Naive thymus-derived CD4-positive, alpha-beta T cell (primary cell): Measurements from ENCODE around the gene VPREB1. TPM values are rescaled to one million over a fixed set of nuclear protein-coding genes. Genes with fewer than 3 reads are reported as not detected.

Experiments used
- ATAC-seq: fragments of 150-1000 bp; cut with Tn5 transposase; 2 replicates; pipeline ENCODE4 v1.10.0; 2021; ENCODE audit warnings: mild to moderate bottlenecking, moderate library complexity
- CTCF ChIA-PET: fragments of 350-600 bp; sonication (Branson Sonifier 250); formaldehyde crosslinking; loops from one replicate; lab custom pipeline; 2021; ENCODE audit warnings: antibody characterized with exemption; lab: Charles Lee
- POLR2A ChIA-PET: fragments of 350-600 bp; sonication (Branson Sonifier 250); formaldehyde crosslinking; loops from one replicate; lab custom pipeline; 2021; ENCODE audit warnings: antibody characterized with exemption, inconsistent platforms; lab: Charles Lee
- DNase-seq, 9 donors: peaks; one replicate each; pipeline versions ENCODE4 v3.0.0 to v3.0.0-alpha.2; 2020 to 2022; ENCODE audit warnings: mixed read lengths in 1 of 9
- H3K27ac ChIP-seq: one replicate; pipeline ENCODE4 v1.7.0; 2013; ENCODE audit warnings: mild to moderate bottlenecking, low read depth, low read length, moderate library complexity
- H3K27me3 ChIP-seq, 2 donors: one replicate each; pipeline ENCODE4 v1.7.0; 2013; ENCODE audit warnings: low read length in 2 of 2, mild to moderate bottlenecking in 2 of 2, moderate library complexity in 2 of 2; ENCODE audit not compliant: control insufficient read depth in 2 of 2, insufficient read depth in 2 of 2
- H3K36me3 ChIP-seq, 3 experiments: 1 replicate in 2 of 3; 2 replicates in 1 of 3; pipeline ENCODE4 v1.7.0; 2013; ENCODE audit warnings: low read length in 3 of 3, mild to moderate bottlenecking in 3 of 3, moderate library complexity in 1 of 3; ENCODE audit not compliant: insufficient read depth in 3 of 3, control insufficient read depth in 2 of 3
- H3K4me1 ChIP-seq, 2 donors: one replicate each; pipeline ENCODE4 v1.7.0; 2013; ENCODE audit warnings: low read length in 2 of 2, mild to moderate bottlenecking in 2 of 2, moderate library complexity in 1 of 2; ENCODE audit not compliant: control insufficient read depth in 2 of 2, insufficient read depth in 2 of 2
- H3K4me3 ChIP-seq: 2 replicates; pipeline ENCODE4 v1.7.0; 2013; ENCODE audit warnings: mild to moderate bottlenecking, low read length
- H3K9me3 ChIP-seq, 3 experiments: 1 replicate in 2 of 3; 2 replicates in 1 of 3; pipeline ENCODE4 v1.7.0; 2013; ENCODE audit warnings: low read length in 3 of 3; ENCODE audit not compliant: control insufficient read depth in 2 of 3
- H3K27ac Mint-ChIP-seq, 9 donors: one replicate each; pipeline ENCODE4 v1.8.0; 2020 to 2022; ENCODE audit warnings: mixed read lengths in 9 of 9, mild to moderate bottlenecking in 8 of 9, moderate library complexity in 5 of 9, inconsistent platforms in 2 of 9
- H3K27me3 Mint-ChIP-seq, 5 donors: one replicate each; pipeline ENCODE4 v1.8.0; 2021 to 2022; ENCODE audit warnings: mixed read lengths in 5 of 5, mild to moderate bottlenecking in 1 of 5
- H3K36me3 Mint-ChIP-seq, 5 donors: one replicate each; pipeline ENCODE4 v1.8.0; 2020 to 2022; ENCODE audit warnings: mixed read lengths in 5 of 5, mild to moderate bottlenecking in 3 of 5, inconsistent platforms in 1 of 5
- H3K4me1 Mint-ChIP-seq, 7 donors: one replicate each; pipeline ENCODE4 v1.8.0; 2020 to 2022; ENCODE audit warnings: mixed read lengths in 7 of 7, mild to moderate bottlenecking in 3 of 7, inconsistent platforms in 1 of 7
- H3K4me3 Mint-ChIP-seq, 10 donors: one replicate each; pipeline ENCODE4 v1.8.0; 2020 to 2022; ENCODE audit warnings: mild to moderate bottlenecking in 10 of 10, mixed read lengths in 10 of 10, moderate library complexity in 6 of 10, inconsistent platforms in 2 of 10
- H3K9me3 Mint-ChIP-seq, 11 donors: one replicate each; pipeline ENCODE4 v1.8.0; 2020 to 2022; ENCODE audit warnings: mixed read lengths in 11 of 11, mild to moderate bottlenecking in 4 of 11, inconsistent platforms in 1 of 11, moderate library complexity in 1 of 11
- intact Hi-C, 2 donors: fragments of 100-400 bp; cut with micrococcal nuclease; formaldehyde crosslinking; loops; one replicate each; pipeline ENCODE4 v1.15.1; 2023
- polyA plus RNA-seq, 2 donors: library from polyadenylated mRNA; unstranded; fragments of 300-500 nt; fragmentation: Illumina TruSeq; gene quantifications; one replicate each; pipeline ENCODE4 v1.2.3, GENCODE V29; 2021
- total RNA-seq, 6 experiments: library from RNA in 5 of 6; stranded (reverse) in 5 of 6; gene quantifications; 1 replicate in 5 of 6; 2 replicates in 1 of 6; pipeline ENCODE4 v1.2.3 and lab custom pipeline; 2021 to 2026

Gene VPREB1
- total and polyA plus RNA-seq, 7 experiments from 2014 or later: not detected

GRCh38 chr22:22197993-22198402 is 46.6 kb upstream of the VPREB1 start:
- Mint-ChIP-seq H3K27me3 (peaks cover 7 to 38% (median 22%) of the 10 kb centered on the region in 5 donors), H3K9me3 (peaks cover 0 to 3% (median 0%) of the 10 kb centered on the region in 11 donors), H3K4me3 (no peak overlapping the region), H3K4me1 (peaks cover 0 to 5% (median 0%) of the 10 kb centered on the region in 7 donors), H3K36me3 (no peaks in the 10 kb centered on the region), H3K27ac (peak overlapping the region in 1 of 9 donors; percentile 16)
- DNase-seq (no peak), ATAC-seq (no peak)
- intact Hi-C loops: loop anchor here in 1 of 2 donors (5.0 kb wide), 1 partner anchor 86 kb away; no protein-coding TSS in a partner anchor
- no peak overlapping the region for H3K27ac ChIP-seq
- H3K36me3 ChIP-seq: no peaks in the 10 kb centered on the region
- H3K4me1 ChIP-seq: no peaks in the 10 kb centered on the region
- no peaks in the 10 kb centered on the region for H3K9me3 ChIP-seq
- ChIA-PET POLR2A (no interaction called here), CTCF (interaction anchor here (1.0 to 1.4 kb wide), 2 partner anchors 10 to 12 kb away, joined by 4 read pairs; no protein-coding TSS in a partner anchor)
- no peak overlapping the region for H3K4me3 ChIP-seq
- no peaks in the 10 kb centered on the region for H3K27me3 ChIP-seq

- intact Hi-C loops: loop anchor here in 1 of 2 donors (5.0 kb wide), 1 partner anchor 86 kb away; no protein-coding TSS in a partner anchor
- H3K9me3 Mint-ChIP-seq: peaks cover 0 to 3% (median 0%) of the 10 kb centered on the region in 11 donors
These were observed 45.8 kb upstream of the VPREB1 start for GRCh38 chr22:22198751-22199150.

GRCh38 chr22:22199634-22200033 is 45.0 kb upstream of the VPREB1 start:
- Histone ChIP-seq H3K4me3 (no peak overlapping the region), H3K27me3 (no peaks in the 10 kb centered on the region), H3K4me1 (no peaks in the 10 kb centered on the region), H3K9me3 (no peaks in the 10 kb centered on the region), H3K27ac (no peak overlapping the region), H3K36me3 (no peaks in the 10 kb centered on the region)
- Mint-ChIP-seq H3K36me3 (no peaks in the 10 kb centered on the region), H3K9me3 (peaks cover 0 to 3% (median 0%) of the 10 kb centered on the region in 11 donors), H3K4me1 (peaks cover 0 to 5% (median 0%) of the 10 kb centered on the region in 7 donors), H3K27me3 (peaks cover 7 to 38% (median 22%) of the 10 kb centered on the region in 5 donors), H3K4me3 (no peak overlapping the region), H3K27ac (no peak overlapping the region)
- intact Hi-C loops: loop anchor here in 1 of 2 donors (5.0 kb wide), 1 partner anchor 87 kb away; no protein-coding TSS in a partner anchor
- no peak for DNase-seq
- CTCF ChIA-PET: interaction anchor here (1.4 to 2.8 kb wide), 2 partner anchors 10 to 36 kb away, joined by 10 to 15 read pairs; no protein-coding TSS in a partner anchor
- no peak for ATAC-seq
- POLR2A ChIA-PET: no interaction called here

More at GRCh38 chr22:22198751-22199150, 45.8 kb upstream of the VPREB1 start:
- no peaks in the 10 kb centered on the region for H3K36me3 ChIP-seq
- CTCF ChIA-PET: interaction anchor here (1.0 kb wide), 1 partner anchor 9 kb away, joined by 4 read pairs; no protein-coding TSS in a partner anchor
- POLR2A ChIA-PET: no interaction called here
- Mint-ChIP-seq H3K36me3 (no peaks in the 10 kb centered on the region), H3K27ac (peak overlapping the region in 1 of 9 donors; percentile 53), H3K4me1 (peaks cover 0 to 5% (median 0%) of the 10 kb centered on the region in 7 donors), H3K4me3 (no peak overlapping the region), H3K27me3 (peaks cover 7 to 38% (median 22%) of the 10 kb centered on the region in 5 donors)
- no peaks in the 10 kb centered on the region for H3K27me3 ChIP-seq
- no peak overlapping the region for H3K4me3 ChIP-seq
- no peaks in the 10 kb centered on the region for H3K4me1 ChIP-seq
- ATAC-seq (no peak), DNase-seq (no peak)
- no peak overlapping the region for H3K27ac ChIP-seq
- no peaks in the 10 kb centered on the region for H3K9me3 ChIP-seq

GRCh38 chr22:22200569-22201184 is 43.9 kb upstream of the VPREB1 start:
- no peaks in the 10 kb centered on the region for H3K36me3 ChIP-seq
- Mint-ChIP-seq H3K4me1 (peaks cover 0 to 5% (median 0%) of the 10 kb centered on the region in 7 donors), H3K9me3 (peaks cover 0 to 3% (median 0%) of the 10 kb centered on the region in 11 donors), H3K27ac (no peak overlapping the region), H3K36me3 (no peaks in the 10 kb centered on the region), H3K4me3 (no peak overlapping the region), H3K27me3 (peaks cover 7 to 38% (median 22%) of the 10 kb centered on the region in 5 donors)
- intact Hi-C loops: no loop called here
- no peaks in the 10 kb centered on the region for H3K4me1 ChIP-seq
- H3K27ac ChIP-seq: no peak overlapping the region
- H3K4me3 ChIP-seq: no peak overlapping the region
- H3K9me3 ChIP-seq: no peaks in the 10 kb centered on the region
- DNase-seq: no peak
- POLR2A ChIA-PET: no interaction called here
- CTCF ChIA-PET: interaction anchor here (0.5 to 3.1 kb wide), 8 partner anchors 9 to 277 kb away, joined by 3 to 15 read pairs (median 4); no protein-coding TSS in a partner anchor
- H3K27me3 ChIP-seq: no peaks in the 10 kb centered on the region
- ATAC-seq: no peak

GRCh38 chr22:22201185-22201929 is 43.2 kb upstream of the VPREB1 start:
- POLR2A ChIA-PET: no interaction called here
- H3K27ac Mint-ChIP-seq: no peak overlapping the region
- H3K9me3 Mint-ChIP-seq: peaks cover 0 to 3% (median 0%) of the 10 kb centered on the region in 11 donors
- no peak overlapping the region for H3K4me3 Mint-ChIP-seq
- ATAC-seq (peak; percentile 54), DNase-seq (peak in 5 of 9 donors; percentile 30 to 66 (median 40))
- no peaks in the 10 kb centered on the region for H3K4me1 ChIP-seq
- H3K4me1 Mint-ChIP-seq: peaks cover 0 to 4% (median 0%) of the 10 kb centered on the region in 7 donors
- H3K27ac ChIP-seq: no peak overlapping the region
- no peak overlapping the region for H3K4me3 ChIP-seq
- no peaks in the 10 kb centered on the region for H3K36me3 ChIP-seq
- no peaks in the 10 kb centered on the region for H3K9me3 ChIP-seq
- H3K27me3 Mint-ChIP-seq: peaks cover 7 to 34% (median 22%) of the 10 kb centered on the region in 5 donors
- no peaks in the 10 kb centered on the region for H3K36me3 Mint-ChIP-seq
- no peaks in the 10 kb centered on the region for H3K27me3 ChIP-seq
- CTCF ChIA-PET: interaction anchor here (0.6 to 3.1 kb wide), 7 partner anchors 9 to 146 kb away, joined by 3 to 15 read pairs (median 4); no protein-coding TSS in a partner anchor
- intact Hi-C loops: no loop called here

- H3K36me3 ChIP-seq: no peaks in the 10 kb centered on the region
These were observed 42.6 kb upstream of the VPREB1 start for GRCh38 chr22:22201930-22202343.

More at GRCh38 chr22:22201930-22202343, 42.6 kb upstream of the VPREB1 start:
- Histone ChIP-seq H3K9me3 (no peaks in the 10 kb centered on the region), H3K27ac (no peak overlapping the region), H3K4me1 (no peaks in the 10 kb centered on the region), H3K4me3 (no peak overlapping the region), H3K27me3 (no peaks in the 10 kb centered on the region)
- Mint-ChIP-seq H3K36me3 (no peaks in the 10 kb centered on the region), H3K4me3 (no peak overlapping the region), H3K4me1 (peaks cover 0 to 4% (median 0%) of the 10 kb centered on the region in 7 donors), H3K27me3 (peaks cover 7 to 32% (median 21%) of the 10 kb centered on the region in 5 donors), H3K27ac (no peak overlapping the region), H3K9me3 (peaks cover 0 to 3% (median 0%) of the 10 kb centered on the region in 11 donors)
- ChIA-PET POLR2A (no interaction called here), CTCF (interaction anchor here (0.5 to 3.1 kb wide), 5 partner anchors 8 to 229 kb away, joined by 3 to 15 read pairs (median 4); no protein-coding TSS in a partner anchor)
- DNase-seq: no peak
- intact Hi-C loops: no loop called here
- ATAC-seq: no peak
